ENCODE data around the gene NMT1.

DNA sequence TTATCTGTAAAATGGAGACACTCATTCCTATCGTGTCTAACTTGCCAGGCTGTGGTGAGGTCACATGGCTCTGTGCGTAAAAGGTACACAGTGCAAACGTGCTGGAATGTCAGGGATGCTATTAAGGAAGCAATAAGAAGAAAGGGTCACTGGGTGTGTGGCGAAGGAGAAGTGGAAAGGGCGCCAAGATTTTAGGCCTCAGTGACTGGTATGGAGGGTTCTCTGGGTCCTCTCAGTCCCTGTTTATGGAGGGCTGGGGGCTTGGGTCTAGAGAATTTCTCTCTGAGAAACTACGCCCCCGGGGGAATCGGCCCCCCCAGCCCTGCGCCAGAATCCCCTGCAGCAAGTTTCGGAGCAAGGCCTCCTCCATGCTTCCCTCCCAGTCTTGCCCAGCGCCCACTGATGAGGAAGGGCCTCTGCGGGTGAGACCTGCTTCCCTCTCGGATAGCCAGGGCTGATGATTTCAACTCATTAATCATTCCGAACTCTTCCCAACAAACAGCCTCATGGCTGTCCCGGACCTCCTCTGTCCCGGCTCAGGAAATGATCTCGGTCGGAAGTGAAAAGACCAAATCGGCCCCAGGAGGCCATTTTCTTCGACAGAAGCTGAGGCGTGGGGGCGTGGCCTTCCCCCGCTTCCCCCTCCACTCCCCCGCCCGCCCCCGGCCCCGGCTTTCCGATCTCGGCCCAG, 85.9 kb downstream of the NMT1 start:
- TF ChIP-seq CTCF (tag by site-specific recombination; IDR thresholded peaks at IDR 0.05) (no peak; the same call in 1 of the 2 replicates), ZEB2 (tag by site-specific recombination; IDR thresholded peaks at IDR 0.05) (no peak), ZBTB7A (tag by site-specific recombination; IDR thresholded peaks at IDR 0.05; ENCODE audit: low read depth) (no peak), ZNF449 (tag by site-specific recombination; IDR thresholded peaks at IDR 0.05) (no peak), YY2 (tag by site-specific recombination; IDR thresholded peaks at IDR 0.05) (no peak; the same call in 1 of the 2 replicates)
- TF ChIP-seq, protein P1, sequence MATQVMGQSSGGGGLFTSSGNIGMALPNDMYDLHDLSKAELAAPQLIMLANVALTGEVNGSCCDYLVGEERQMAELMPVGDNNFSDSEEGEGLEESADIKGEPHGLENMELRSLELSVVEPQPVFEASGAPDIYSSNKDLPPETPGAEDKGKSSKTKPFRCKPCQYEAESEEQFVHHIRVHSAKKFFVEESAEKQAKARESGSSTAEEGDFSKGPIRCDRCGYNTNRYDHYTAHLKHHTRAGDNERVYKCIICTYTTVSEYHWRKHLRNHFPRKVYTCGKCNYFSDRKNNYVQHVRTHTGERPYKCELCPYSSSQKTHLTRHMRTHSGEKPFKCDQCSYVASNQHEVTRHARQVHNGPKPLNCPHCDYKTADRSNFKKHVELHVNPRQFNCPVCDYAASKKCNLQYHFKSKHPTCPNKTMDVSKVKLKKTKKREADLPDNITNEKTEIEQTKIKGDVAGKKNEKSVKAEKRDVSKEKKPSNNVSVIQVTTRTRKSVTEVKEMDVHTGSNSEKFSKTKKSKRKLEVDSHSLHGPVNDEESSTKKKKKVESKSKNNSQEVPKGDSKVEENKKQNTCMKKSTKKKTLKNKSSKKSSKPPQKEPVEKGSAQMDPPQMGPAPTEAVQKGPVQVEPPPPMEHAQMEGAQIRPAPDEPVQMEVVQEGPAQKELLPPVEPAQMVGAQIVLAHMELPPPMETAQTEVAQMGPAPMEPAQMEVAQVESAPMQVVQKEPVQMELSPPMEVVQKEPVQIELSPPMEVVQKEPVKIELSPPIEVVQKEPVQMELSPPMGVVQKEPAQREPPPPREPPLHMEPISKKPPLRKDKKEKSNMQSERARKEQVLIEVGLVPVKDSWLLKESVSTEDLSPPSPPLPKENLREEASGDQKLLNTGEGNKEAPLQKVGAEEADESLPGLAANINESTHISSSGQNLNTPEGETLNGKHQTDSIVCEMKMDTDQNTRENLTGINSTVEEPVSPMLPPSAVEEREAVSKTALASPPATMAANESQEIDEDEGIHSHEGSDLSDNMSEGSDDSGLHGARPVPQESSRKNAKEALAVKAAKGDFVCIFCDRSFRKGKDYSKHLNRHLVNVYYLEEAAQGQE (tag by site-specific recombination; IDR thresholded peaks at IDR 0.05), result no peak
- TF ChIP-seq, protein P2, sequence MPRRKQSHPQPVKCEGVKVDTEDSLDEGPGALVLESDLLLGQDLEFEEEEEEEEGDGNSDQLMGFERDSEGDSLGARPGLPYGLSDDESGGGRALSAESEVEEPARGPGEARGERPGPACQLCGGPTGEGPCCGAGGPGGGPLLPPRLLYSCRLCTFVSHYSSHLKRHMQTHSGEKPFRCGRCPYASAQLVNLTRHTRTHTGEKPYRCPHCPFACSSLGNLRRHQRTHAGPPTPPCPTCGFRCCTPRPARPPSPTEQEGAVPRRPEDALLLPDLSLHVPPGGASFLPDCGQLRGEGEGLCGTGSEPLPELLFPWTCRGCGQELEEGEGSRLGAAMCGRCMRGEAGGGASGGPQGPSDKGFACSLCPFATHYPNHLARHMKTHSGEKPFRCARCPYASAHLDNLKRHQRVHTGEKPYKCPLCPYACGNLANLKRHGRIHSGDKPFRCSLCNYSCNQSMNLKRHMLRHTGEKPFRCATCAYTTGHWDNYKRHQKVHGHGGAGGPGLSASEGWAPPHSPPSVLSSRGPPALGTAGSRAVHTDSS (tag by site-specific recombination; IDR thresholded peaks at IDR 0.05), result no peak
- TF ChIP-seq, protein P3, sequence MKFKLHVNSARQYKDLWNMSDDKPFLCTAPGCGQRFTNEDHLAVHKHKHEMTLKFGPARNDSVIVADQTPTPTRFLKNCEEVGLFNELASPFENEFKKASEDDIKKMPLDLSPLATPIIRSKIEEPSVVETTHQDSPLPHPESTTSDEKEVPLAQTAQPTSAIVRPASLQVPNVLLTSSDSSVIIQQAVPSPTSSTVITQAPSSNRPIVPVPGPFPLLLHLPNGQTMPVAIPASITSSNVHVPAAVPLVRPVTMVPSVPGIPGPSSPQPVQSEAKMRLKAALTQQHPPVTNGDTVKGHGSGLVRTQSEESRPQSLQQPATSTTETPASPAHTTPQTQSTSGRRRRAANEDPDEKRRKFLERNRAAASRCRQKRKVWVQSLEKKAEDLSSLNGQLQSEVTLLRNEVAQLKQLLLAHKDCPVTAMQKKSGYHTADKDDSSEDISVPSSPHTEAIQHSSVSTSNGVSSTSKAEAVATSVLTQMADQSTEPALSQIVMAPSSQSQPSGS (tag by site-specific recombination; IDR thresholded peaks at IDR 0.05; ENCODE audit: low read depth), result no peak

Data from HEK293 (cell line).